ENCODE measurements around the gene CXXC5.
A peak's percentile ranks its signal among the peaks of the same experiment; 100 is the strongest.

CXXC5 gene

GRCh38 chr5:139651853-139652787, 4.0 kb downstream of the CXXC5 start:
- DNase-seq, result peak; percentile 49

GRCh38 chr5:139652788-139653241, 4.7 kb downstream of the CXXC5 start:
- DNase-seq, result no peak

- no peak for DNase-seq
Observed at GRCh38 chr5:139653616-139654015, 5.5 kb downstream of the CXXC5 start.

- DNase-seq, result no peak
Observed at GRCh38 chr5:139654464-139654863, 6.3 kb downstream of the CXXC5 start.

- DNase-seq, result no peak
Observed at GRCh38 chr5:139654871-139655491, 6.8 kb downstream of the CXXC5 start.

GRCh38 chr5:139655727-139656271, 7.7 kb downstream of the CXXC5 start:
- DNase-seq, result no peak

GRCh38 chr5:139657363-139658321, 9.5 kb downstream of the CXXC5 start:
- no peak for DNase-seq

- DNase-seq, result no peak
Observed at GRCh38 chr5:139658501-139658927, 10.4 kb downstream of the CXXC5 start.

- no peak for DNase-seq
Observed at GRCh38 chr5:139658928-139659667, 10.9 kb downstream of the CXXC5 start.

GRCh38 chr5:139659695-139660101, 11.5 kb downstream of the CXXC5 start:
- no peak for DNase-seq

- no peak for DNase-seq
Observed at GRCh38 chr5:139660105-139660922, 12.2 kb downstream of the CXXC5 start.

- DNase-seq, result no peak
Observed at GRCh38 chr5:139660923-139661814, 13.0 kb downstream of the CXXC5 start.

- no peak for DNase-seq
Observed at GRCh38 chr5:139662617-139663016, 14.5 kb downstream of the CXXC5 start.

GRCh38 chr5:139663207-139664085, 15.3 kb downstream of the CXXC5 start:
- no peak for DNase-seq

- no peak for DNase-seq
Observed at GRCh38 chr5:139664086-139664693, 16.0 kb downstream of the CXXC5 start.

GRCh38 chr5:139664727-139665351, 16.7 kb downstream of the CXXC5 start:
- DNase-seq, result no peak

- no peak for DNase-seq
Observed at GRCh38 chr5:139665626-139666025, 17.5 kb downstream of the CXXC5 start.

- DNase-seq, result no peak
Observed at GRCh38 chr5:139666551-139666950, 18.4 kb downstream of the CXXC5 start.

Measured in effector CD4-positive, alpha-beta T cell (primary cell).